WI38 (cell line): Measurements from ENCODE around the gene ST8SIA1.

Experiments used
- H3K4me3 ChIP-seq: 2 replicates; pipeline ENCODE4 v1.5.1; 2011; ENCODE audit warnings: low read depth, mild to moderate bottlenecking, control low read depth, low read length
- TF ChIP-seq, protein P1 (sequence below): IDR thresholded peaks from 2 replicates; pipeline ENCODE4 v1.5.1; 2012; ENCODE audit warnings: low read depth, mild to moderate bottlenecking, control low read depth, low read length

Gene ST8SIA1

DNA sequence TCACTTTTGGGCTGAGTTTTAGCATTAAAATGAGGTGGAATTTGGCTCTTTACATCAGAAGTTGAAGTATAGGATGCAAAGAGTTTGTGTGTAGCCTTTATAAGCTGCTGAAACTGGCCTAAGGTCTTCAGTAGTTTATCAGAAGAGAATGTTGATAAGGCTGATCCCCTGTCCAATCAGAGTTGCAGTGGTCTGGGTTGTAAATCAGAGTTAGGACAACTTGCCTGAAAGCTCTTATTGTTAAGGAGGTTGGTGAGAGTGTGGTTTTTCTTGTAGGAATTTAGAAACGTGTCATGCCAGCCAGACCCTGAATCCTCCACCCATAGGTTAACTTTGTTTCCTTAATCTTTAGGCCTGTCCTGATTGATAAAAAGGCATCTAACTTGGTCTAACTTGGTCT lies 143.5 kb downstream of the ST8SIA1 start:
- H3K4me3 ChIP-seq, result no peak overlapping the region
- TF ChIP-seq, protein P1, sequence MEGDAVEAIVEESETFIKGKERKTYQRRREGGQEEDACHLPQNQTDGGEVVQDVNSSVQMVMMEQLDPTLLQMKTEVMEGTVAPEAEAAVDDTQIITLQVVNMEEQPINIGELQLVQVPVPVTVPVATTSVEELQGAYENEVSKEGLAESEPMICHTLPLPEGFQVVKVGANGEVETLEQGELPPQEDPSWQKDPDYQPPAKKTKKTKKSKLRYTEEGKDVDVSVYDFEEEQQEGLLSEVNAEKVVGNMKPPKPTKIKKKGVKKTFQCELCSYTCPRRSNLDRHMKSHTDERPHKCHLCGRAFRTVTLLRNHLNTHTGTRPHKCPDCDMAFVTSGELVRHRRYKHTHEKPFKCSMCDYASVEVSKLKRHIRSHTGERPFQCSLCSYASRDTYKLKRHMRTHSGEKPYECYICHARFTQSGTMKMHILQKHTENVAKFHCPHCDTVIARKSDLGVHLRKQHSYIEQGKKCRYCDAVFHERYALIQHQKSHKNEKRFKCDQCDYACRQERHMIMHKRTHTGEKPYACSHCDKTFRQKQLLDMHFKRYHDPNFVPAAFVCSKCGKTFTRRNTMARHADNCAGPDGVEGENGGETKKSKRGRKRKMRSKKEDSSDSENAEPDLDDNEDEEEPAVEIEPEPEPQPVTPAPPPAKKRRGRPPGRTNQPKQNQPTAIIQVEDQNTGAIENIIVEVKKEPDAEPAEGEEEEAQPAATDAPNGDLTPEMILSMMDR, result no peak

DNA sequence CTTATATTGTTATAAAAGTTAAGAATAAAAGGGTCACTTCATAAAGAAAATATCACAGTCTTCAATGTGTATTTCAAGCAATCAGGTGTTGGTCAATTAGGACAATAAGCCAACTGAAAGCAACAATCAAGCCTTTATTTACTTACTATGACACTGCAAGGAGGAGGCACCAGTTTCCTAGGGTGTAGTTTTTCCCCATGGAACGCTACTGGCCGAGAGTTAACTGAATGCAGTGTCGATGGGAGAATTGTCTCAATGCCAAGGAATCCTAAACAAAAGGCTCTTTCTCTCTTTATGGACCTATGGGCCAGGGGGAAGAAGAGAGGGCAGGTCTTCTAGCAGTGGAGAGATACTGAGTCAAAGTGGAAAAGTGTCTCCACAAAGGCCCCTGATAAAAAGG lies 146.1 kb downstream of the ST8SIA1 start:
- H3K4me3 ChIP-seq, result no peak overlapping the region
- TF ChIP-seq, protein P1, result no peak

DNA sequence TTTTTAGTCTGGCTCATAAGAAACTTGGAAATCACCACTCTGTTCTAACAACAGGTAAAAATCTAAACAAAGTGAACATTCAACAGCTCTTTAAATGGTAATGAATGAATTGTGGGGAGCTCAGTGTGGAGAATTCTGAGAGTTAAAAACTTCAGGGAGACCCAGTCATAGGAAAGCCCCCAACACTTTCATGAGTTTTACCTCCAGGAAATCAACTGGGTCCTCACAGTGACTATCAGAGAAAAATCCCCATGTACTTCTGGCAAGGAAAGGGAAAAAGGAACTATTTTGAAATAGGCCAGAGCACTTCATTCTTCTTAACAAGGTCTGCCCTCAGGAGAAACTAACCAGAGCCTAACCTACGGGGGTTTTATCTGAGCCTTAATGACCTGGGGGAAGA lies 153.8 kb downstream of the ST8SIA1 start:
- TF ChIP-seq, protein P1, result no peak
- H3K4me3 ChIP-seq, result no peak overlapping the region

DNA sequence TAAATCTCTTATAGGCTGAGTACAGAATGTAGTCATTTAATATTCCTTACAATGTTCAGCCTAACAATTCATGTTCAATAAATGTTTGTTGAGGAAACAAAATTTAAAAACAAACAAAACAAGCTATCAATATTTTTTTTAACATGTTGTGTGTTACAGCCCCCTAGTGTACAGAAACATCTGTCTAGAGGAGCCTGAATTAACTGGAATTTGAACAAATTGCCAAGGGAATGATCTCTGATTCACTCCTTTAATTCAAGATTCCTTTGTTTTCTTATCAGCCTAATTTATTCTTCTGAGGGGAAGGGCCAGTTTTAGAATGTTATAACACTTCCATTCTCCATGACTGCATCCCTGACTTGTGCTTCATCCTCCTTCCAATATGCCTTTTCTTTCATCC lies 161.3 kb downstream of the ST8SIA1 start:
- TF ChIP-seq, protein P1, result no peak
- H3K4me3 ChIP-seq, result no peak overlapping the region

DNA sequence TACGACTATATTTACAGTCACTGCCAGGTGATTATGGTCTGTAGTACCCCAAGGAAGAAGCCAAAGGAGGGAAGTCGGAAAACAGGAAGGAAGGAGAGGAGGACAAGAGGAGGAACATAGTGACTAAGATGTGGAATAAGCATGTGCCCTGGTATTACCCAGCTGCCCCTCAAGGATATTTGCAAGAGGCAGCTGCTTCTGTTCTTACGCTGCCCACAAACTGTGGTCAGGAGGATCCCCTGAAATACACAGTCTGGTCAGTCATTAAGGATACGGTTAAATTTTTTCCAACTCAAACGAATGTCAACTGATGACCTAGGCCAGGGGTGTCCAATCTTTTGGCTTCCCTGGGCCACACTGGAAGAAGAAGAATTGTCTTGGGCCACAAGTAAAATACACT lies 162.0 kb downstream of the ST8SIA1 start:
- TF ChIP-seq, protein P1, result no peak
- no peak overlapping the region for H3K4me3 ChIP-seq

DNA sequence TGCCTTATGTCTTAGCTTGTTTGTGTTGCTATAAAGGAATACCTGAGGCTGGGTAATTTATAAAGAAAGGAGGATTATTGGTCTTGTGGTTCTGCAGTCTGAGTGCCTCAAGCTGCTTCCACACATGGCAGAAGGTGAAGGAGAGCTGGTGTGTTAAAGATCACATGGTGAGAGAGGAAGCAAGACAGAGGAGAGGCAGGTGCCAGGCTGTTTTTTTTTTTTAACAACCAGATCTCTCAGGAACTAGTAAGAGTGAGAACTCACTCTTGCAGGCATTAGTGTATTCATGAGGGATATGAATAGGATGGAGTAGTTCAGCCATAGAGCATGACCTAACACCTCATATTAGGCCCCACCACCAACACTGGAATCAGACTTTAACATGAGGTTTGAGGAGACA lies 165.1 kb downstream of the ST8SIA1 start:
- TF ChIP-seq, protein P1, result no peak
- H3K4me3 ChIP-seq, result no peak overlapping the region

DNA sequence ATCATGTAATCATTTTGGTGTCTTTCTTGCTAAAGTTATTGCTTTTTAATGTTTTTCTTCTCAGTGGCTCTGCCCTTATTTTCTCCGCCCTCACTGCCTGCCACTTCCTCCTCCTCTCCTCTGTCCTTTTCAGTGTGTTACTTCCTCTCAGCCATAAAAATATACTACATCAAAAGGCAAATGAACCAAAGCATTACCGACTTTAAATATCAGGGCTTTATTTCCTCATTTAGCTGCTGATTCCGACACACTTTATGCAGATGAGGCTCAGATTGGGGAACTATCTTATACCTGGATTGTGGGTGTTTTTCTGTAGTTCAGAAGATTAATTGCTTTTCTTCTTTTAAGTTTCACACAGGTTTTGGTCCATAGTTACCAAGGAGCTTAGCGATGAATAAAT lies 170.4 kb downstream of the ST8SIA1 start:
- no peak overlapping the region for H3K4me3 ChIP-seq
- TF ChIP-seq, protein P1, result no peak

DNA sequence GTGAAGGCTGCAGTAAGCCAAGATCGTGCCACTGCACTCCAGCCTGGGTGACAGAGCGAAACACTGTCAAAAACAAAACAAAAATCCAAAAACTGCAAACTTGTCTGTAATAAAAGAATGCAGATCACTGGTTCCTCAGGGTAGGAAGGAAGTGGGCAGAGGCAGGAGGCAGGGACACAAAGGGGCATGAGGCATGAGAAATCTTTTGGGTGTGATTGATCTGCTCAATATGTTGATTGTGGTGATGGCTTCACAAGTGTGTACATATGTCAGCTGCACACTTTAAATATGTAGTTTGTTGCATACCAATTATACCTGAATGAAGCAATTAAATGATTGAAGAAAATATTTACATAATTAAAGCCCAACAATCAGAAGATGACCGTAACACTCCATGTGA lies 170.9 kb downstream of the ST8SIA1 start:
- TF ChIP-seq, protein P1, result no peak
- H3K4me3 ChIP-seq, result no peak overlapping the region
